H1 (cell line): ENCODE measurements around the gene TXNDC15. TPM values are rescaled to one million over a fixed set of nuclear protein-coding genes. Genes with fewer than 3 reads are reported as not detected.

ENCODE experiments used
- TCF12 ChIP-seq: IDR thresholded peaks from 2 replicates; pipeline ENCODE4 v1.6.1; 2011; ENCODE audit warnings: low read depth, mild to moderate bottlenecking, low read length
- polyA plus RNA-seq, 7 experiments: library from polyadenylated mRNA; depleted of rRNA in 3 of 7; stranded (reverse) in 5 of 7; unstranded in 2 of 7; fragments of >200 nt in 5 of 7; fragments of 200-250 nt in 2 of 7; gene quantifications; 1 replicate in 5 of 7; 2 replicates in 1 of 7; 4 replicates in 1 of 7; pipeline versions ENCODE4 v1.2.1 to v1.2.3, GENCODE V29; 2011 to 2013; ENCODE audit warnings: missing spikeins in 2 of 7, mixed read lengths in 2 of 7
- total RNA-seq: library from RNA; stranded (reverse); fragmentation: NEBNext Ultra II Directional; extraction: Animal tissue kit (Norgen Biotek cat#: 25700); gene quantifications from 2 replicates; pipeline ENCODE4 v1.2.1, GENCODE V29; 2021
- TF ChIP-seq, protein P1 (sequence below), 3 experiments: IDR thresholded peaks; 1 replicate in 2 of 3; 2 replicates in 1 of 3; pipeline versions ENCODE4 v1.5.1 to v1.6.1; 2011; ENCODE audit warnings: low read length in 3 of 3, mild to moderate bottlenecking in 3 of 3, inconsistent platforms in 2 of 3, low read depth in 1 of 3, moderate library complexity in 1 of 3; ENCODE audit not compliant: insufficient read depth in 1 of 3; ENCODE audit errors: control extremely low read depth in 1 of 3

TXNDC15 gene
- total and polyA plus RNA-seq, 2 of the 8 experiments (the other 6 are each of a cell fraction or from before 2014, with no cell fraction given), result 20.1 to 30.8 TPM

DNA sequence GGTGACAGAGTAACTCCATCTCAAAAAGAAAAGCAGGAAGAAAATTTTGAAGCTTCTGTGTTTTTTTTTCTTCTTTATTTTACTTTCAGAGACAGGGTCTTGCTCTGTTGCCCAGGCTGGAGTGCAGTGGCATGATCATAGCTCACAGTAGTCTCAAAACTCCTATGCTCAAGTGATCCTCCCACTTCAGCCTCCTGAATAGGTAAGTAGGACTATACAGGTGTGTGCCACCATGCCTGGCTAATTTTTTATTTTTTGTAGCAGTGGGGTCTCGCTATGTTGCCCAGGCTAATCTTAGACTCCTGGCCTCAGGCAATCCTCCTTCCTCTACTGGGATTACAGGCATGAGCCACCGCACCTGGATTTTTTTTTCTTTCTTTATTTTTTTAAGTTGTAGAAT, 38.5 kb upstream of the TXNDC15 start (continued):
- TF ChIP-seq, protein P1, sequence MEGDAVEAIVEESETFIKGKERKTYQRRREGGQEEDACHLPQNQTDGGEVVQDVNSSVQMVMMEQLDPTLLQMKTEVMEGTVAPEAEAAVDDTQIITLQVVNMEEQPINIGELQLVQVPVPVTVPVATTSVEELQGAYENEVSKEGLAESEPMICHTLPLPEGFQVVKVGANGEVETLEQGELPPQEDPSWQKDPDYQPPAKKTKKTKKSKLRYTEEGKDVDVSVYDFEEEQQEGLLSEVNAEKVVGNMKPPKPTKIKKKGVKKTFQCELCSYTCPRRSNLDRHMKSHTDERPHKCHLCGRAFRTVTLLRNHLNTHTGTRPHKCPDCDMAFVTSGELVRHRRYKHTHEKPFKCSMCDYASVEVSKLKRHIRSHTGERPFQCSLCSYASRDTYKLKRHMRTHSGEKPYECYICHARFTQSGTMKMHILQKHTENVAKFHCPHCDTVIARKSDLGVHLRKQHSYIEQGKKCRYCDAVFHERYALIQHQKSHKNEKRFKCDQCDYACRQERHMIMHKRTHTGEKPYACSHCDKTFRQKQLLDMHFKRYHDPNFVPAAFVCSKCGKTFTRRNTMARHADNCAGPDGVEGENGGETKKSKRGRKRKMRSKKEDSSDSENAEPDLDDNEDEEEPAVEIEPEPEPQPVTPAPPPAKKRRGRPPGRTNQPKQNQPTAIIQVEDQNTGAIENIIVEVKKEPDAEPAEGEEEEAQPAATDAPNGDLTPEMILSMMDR (IDR thresholded peaks at IDR 0.05; ENCODE audit: control extremely low read depth in 1 of 3, insufficient read depth in 1 of 3, low read depth in 1 of 3, low read length in 3 of 3), result no peak
- no peak for TF ChIP-seq TCF12
